ENCODE data around the gene SLC37A2. TPM values are rescaled to one million over a fixed set of nuclear protein-coding genes. Genes with fewer than 3 reads are reported as not detected.

SLC37A2 gene
- total RNA-seq, 6 experiments from 2014 or later, result 1.7 to 4.5 (median 3.7) TPM

DNA sequence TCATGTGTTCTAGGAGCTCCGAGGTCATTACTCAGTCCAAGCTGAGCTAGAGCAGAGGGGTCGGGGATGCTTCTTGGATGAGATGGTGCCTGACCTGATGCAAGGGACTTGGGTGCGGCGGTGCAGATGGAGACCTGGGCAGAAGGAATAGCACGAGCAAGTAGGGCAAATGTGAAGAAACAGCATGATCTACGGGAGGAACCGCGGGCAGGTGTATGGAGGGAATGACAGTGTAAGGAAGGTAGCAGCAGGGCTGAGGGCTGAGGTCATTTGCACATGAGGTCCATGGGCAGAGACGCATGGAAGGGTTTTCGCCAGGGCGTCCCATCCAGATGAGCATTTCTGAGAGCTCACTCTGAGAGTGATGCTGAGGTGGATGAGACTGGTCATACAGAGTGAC is 14.9 kb downstream of the SLC37A2 start:
- H3K27ac Mint-ChIP-seq, result no peak overlapping the region
- H3K4me3 Mint-ChIP-seq, result no peak overlapping the region
- peaks cover 1% of the 10 kb centered on the region; the same call in 1 of the 2 replicates for H3K27me3 Mint-ChIP-seq (ENCODE audit: insufficient read depth)
- DNase-seq, result no peak
- no peaks in the 10 kb centered on the region for H3K36me3 Mint-ChIP-seq (ENCODE audit: low read depth)
- no peaks in the 10 kb centered on the region for H3K9me3 Mint-ChIP-seq
- H3K4me1 Mint-ChIP-seq (ENCODE audit: low read depth), result peaks cover 33% of the 10 kb centered on the region
- TF ChIP-seq, protein P1, sequence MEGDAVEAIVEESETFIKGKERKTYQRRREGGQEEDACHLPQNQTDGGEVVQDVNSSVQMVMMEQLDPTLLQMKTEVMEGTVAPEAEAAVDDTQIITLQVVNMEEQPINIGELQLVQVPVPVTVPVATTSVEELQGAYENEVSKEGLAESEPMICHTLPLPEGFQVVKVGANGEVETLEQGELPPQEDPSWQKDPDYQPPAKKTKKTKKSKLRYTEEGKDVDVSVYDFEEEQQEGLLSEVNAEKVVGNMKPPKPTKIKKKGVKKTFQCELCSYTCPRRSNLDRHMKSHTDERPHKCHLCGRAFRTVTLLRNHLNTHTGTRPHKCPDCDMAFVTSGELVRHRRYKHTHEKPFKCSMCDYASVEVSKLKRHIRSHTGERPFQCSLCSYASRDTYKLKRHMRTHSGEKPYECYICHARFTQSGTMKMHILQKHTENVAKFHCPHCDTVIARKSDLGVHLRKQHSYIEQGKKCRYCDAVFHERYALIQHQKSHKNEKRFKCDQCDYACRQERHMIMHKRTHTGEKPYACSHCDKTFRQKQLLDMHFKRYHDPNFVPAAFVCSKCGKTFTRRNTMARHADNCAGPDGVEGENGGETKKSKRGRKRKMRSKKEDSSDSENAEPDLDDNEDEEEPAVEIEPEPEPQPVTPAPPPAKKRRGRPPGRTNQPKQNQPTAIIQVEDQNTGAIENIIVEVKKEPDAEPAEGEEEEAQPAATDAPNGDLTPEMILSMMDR (IDR thresholded peaks at IDR 0.05), result no peak

DNA sequence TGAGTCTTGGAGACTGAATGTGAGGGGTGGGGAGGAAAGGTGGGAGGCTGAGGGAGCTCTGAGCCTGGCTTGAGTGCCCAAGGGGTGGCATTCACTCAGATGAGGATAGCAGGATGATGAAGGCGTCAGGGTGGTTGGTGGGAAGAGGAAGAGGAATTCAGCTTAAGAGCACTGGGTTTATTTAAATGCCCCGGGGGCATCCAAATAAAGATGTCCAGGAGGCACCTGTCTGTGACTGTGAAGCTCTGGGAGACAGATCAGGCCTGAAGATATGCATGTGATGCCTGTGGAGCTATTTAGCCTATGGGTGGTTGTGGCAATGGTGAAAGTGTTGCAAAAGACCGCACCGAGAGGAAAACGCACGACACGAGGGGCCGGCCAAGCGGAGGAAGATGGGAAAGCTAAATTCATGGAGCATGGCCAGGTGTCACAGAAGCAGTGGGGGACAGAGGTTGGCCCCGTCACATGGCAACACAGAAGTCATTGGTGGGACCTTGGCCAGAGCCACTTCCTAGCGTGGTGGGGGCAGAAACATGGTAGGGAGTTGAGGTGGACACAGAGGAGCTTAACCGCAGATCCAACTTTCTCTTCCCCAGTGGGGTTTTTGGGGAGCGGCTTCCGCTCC is 15.5 kb downstream of the SLC37A2 start:
- peaks cover 1% of the 10 kb centered on the region; the same call in 1 of the 2 replicates for H3K27me3 Mint-ChIP-seq (ENCODE audit: insufficient read depth)
- H3K36me3 Mint-ChIP-seq (ENCODE audit: low read depth), result no peaks in the 10 kb centered on the region
- H3K4me1 Mint-ChIP-seq (ENCODE audit: low read depth), result peaks cover 39% of the 10 kb centered on the region
- no peak overlapping the region for H3K4me3 Mint-ChIP-seq
- no peak overlapping the region for H3K27ac Mint-ChIP-seq
- TF ChIP-seq, protein P1 (IDR thresholded peaks at IDR 0.05), result no peak
- DNase-seq, result no peak
- no peaks in the 10 kb centered on the region for H3K9me3 Mint-ChIP-seq

- DNase-seq, result no peak
- H3K9me3 Mint-ChIP-seq, result no peaks in the 10 kb centered on the region
- no peak overlapping the region for H3K27ac Mint-ChIP-seq
Observed at GRCh38 chr11:125079151-125079877, 16.2 kb downstream of the SLC37A2 start.

DNA sequence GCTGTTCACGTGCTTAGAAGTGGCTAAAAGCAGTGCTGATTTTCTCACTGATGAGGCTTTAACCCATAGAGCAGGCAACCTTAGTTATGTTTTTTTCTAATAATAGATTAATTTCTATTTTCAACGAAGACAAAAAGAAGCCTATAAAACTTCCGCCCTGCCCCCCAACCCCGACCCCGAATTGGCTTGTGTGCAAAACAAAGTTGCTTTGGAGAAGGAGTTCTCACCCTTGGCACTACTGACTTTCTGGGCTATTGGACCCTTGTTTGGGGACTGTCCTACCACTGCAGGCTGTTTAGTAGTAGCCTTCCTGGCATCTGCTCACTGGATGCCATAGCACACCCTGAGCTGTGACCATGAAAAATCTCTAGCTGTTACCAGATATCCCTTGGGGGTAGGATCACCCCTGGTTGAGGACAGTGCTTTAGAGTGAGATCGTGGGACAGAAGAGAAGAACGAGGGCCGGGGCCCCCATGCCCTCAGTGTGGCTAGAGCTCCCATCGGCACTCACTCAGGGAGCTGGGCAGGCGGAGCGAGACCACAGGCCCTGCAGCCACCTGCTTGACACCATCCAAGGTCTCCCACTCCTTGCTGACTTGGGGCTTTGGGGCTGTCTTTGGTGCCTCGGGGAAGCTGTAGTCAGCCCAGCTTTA is 16.9 kb downstream of the SLC37A2 start:
- DNase-seq, result no peak
- no peaks in the 10 kb centered on the region for H3K36me3 Mint-ChIP-seq (ENCODE audit: low read depth)
- H3K4me3 Mint-ChIP-seq, result no peak overlapping the region
- peaks cover 4% of the 10 kb centered on the region; the same call in 1 of the 2 replicates for H3K27me3 Mint-ChIP-seq (ENCODE audit: insufficient read depth)
- no peak overlapping the region for H3K27ac Mint-ChIP-seq
- peaks cover 49% of the 10 kb centered on the region for H3K4me1 Mint-ChIP-seq (ENCODE audit: low read depth)
- TF ChIP-seq, protein P1 (IDR thresholded peaks at IDR 0.05), result no peak
- no peaks in the 10 kb centered on the region for H3K9me3 Mint-ChIP-seq

More at GRCh38 chr11:125079151-125079877, 16.2 kb downstream of the SLC37A2 start:
- H3K4me3 Mint-ChIP-seq, result no peak overlapping the region
- TF ChIP-seq, protein P1 (IDR thresholded peaks at IDR 0.05), result no peak
- peaks cover 46% of the 10 kb centered on the region for H3K4me1 Mint-ChIP-seq (ENCODE audit: low read depth)
- H3K36me3 Mint-ChIP-seq (ENCODE audit: low read depth), result no peaks in the 10 kb centered on the region
- 0 out of 2 replicates have a peak, but pooled peaks cover 2% of the 10 kb centered on the region for H3K27me3 Mint-ChIP-seq (ENCODE audit: insufficient read depth)

DNA sequence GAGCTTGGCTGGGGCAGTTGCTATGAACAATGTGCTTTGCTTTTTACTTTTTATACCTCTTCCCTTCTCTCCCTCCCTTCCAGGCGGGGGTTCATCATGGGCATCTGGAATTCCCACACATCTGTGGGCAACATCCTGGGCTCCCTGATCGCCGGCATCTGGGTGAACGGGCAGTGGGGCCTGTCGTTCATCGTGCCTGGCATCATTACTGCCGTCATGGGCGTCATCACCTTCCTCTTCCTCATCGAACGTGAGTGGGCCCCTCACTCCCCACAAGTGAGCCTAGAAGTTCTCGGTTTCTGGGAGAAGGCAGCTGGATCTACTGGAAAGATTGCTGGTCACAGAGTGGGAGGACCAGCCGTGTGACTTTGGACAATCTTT is 17.4 kb downstream of the SLC37A2 start:
- H3K27ac Mint-ChIP-seq, result no peak overlapping the region
- peaks cover 1% of the 10 kb centered on the region; the same call in 1 of the 2 replicates for H3K36me3 Mint-ChIP-seq (ENCODE audit: low read depth)
- H3K4me1 Mint-ChIP-seq (ENCODE audit: low read depth), result peaks cover 45% of the 10 kb centered on the region
- no peak overlapping the region for H3K4me3 Mint-ChIP-seq
- DNase-seq, result no peak
- H3K27me3 Mint-ChIP-seq (ENCODE audit: insufficient read depth), result peaks cover 5% of the 10 kb centered on the region; the same call in 1 of the 2 replicates
- no peaks in the 10 kb centered on the region for H3K9me3 Mint-ChIP-seq
- TF ChIP-seq, protein P1 (IDR thresholded peaks at IDR 0.05), result no peak
